MM.1S (cell line): ENCODE results near the gene FARSA.

ENCODE experiments used
- DNase-seq: peaks from one replicate; pipeline ENCODE4 v3.0.0-alpha.2; 2015
- H2AFZ ChIP-seq: fragments of 300-600 bp; sonication (generic); 2 replicates; pipeline ENCODE4 v1.6.0; 2016; ENCODE audit warnings: antibody characterized with exemption, low read length
- H3F3A ChIP-seq: fragments of 300-600 bp; sonication (generic); 2 replicates; pipeline ENCODE4 v1.6.1; 2016; ENCODE audit warnings: mild to moderate bottlenecking, antibody characterized with exemption, low read length, moderate library complexity, mixed read lengths; ENCODE audit not compliant: insufficient read depth
- H3K27ac ChIP-seq: fragments of 300-600 bp; sonication (generic); 2 replicates; pipeline ENCODE4 v1.5.1; 2016; ENCODE audit warnings: mild to moderate bottlenecking, low read length
- H3K27me3 ChIP-seq: fragments of 300-600 bp; sonication (generic); replicated peaks from 2 replicates; pipeline ENCODE4 v1.6.0; 2016; ENCODE audit warnings: low read length; ENCODE audit not compliant: insufficient read depth
- H3K36me3 ChIP-seq: fragments of 300-600 bp; sonication (generic); replicated peaks from 2 replicates; pipeline ENCODE4 v1.6.1; 2016; ENCODE audit warnings: mild to moderate bottlenecking, low read length, mixed read lengths; ENCODE audit not compliant: insufficient read depth
- H3K4me1 ChIP-seq: fragments of 300-600 bp; sonication (generic); 2 replicates; pipeline ENCODE4 v1.6.1; 2016; ENCODE audit warnings: low read length, mixed read lengths
- H3K4me2 ChIP-seq: fragments of 300-600 bp; sonication (generic); 2 replicates; pipeline ENCODE4 v1.6.0; 2016; ENCODE audit warnings: low read depth, low read length
- H3K4me3 ChIP-seq: fragments of 300-600 bp; sonication (generic); 2 replicates; pipeline ENCODE4 v1.5.1; 2016; ENCODE audit warnings: low read length, mixed read lengths
- H3K79me2 ChIP-seq: fragments of 300-600 bp; sonication (generic); 2 replicates; pipeline ENCODE4 v1.6.1; 2016; ENCODE audit warnings: mixed run types, low read length, mixed read lengths
- H3K9ac ChIP-seq: fragments of 300-600 bp; sonication (generic); 2 replicates; pipeline ENCODE4 v1.6.1; 2016; ENCODE audit warnings: low read length, mixed read lengths
- H3K9me2 ChIP-seq: fragments of 300-600 bp; sonication (generic); replicated peaks from 2 replicates; pipeline ENCODE4 v1.6.1; 2016; ENCODE audit warnings: mild to moderate bottlenecking, low read length, mixed read lengths; ENCODE audit not compliant: insufficient read depth
- H3K9me3 ChIP-seq: fragments of 300-600 bp; sonication (generic); replicated peaks from 2 replicates; pipeline ENCODE4 v1.6.1; 2016; ENCODE audit warnings: mild to moderate bottlenecking, low read length, mixed read lengths; ENCODE audit not compliant: insufficient read depth
- H4K20me1 ChIP-seq: fragments of 300-600 bp; sonication (generic); 2 replicates; pipeline ENCODE4 v1.6.1; 2016; ENCODE audit warnings: mild to moderate bottlenecking, low read length, moderate library complexity, mixed read lengths; ENCODE audit not compliant: insufficient read depth
- CTCF ChIP-seq: fragments of 300-600 bp; sonication (generic); IDR thresholded peaks from 2 replicates; pipeline ENCODE4 v1.5.1; 2016; ENCODE audit warnings: antibody characterized with exemption, low read length, mixed read lengths
- EZH2 ChIP-seq: fragments of 300-600 bp; sonication (generic); optimal IDR thresholded peaks from 2 replicates; pipeline ENCODE3; 2017; ENCODE audit warnings: low read depth, mild to moderate bottlenecking, antibody characterized with exemption, low read length, mixed read lengths
- EZH2phosphoT487 ChIP-seq: fragments of 300-600 bp; sonication (generic); IDR thresholded peaks from 2 replicates; pipeline ENCODE4 v1.6.1; 2018; ENCODE audit warnings: antibody characterized with exemption, low read length

FARSA gene

GRCh38 chr19:12948612-12949362, 15.3 kb upstream of the FARSA start:
- Histone ChIP-seq H3K27ac (no peak overlapping the region), H3K27me3 (no peaks in the 10 kb centered on the region), H3K4me3 (no peak overlapping the region), H2AFZ (no peak overlapping the region), H3K79me2 (peaks cover 67% of the 10 kb centered on the region), H3K9me2 (no peaks in the 10 kb centered on the region), H3K4me1 (peaks cover 7% of the 10 kb centered on the region), H4K20me1 (peaks cover 2% of the 10 kb centered on the region; the same call in 1 of the 2 replicates), H3K4me2 (no peak overlapping the region), H3F3A (peaks cover 40% of the 10 kb centered on the region), H3K9me3 (no peaks in the 10 kb centered on the region), H3K9ac (no peak overlapping the region), H3K36me3 (peaks cover 21% of the 10 kb centered on the region)
- no peak for TF ChIP-seq EZH2phosphoT487
- no peak for TF ChIP-seq CTCF
- no peak for DNase-seq

DNA sequence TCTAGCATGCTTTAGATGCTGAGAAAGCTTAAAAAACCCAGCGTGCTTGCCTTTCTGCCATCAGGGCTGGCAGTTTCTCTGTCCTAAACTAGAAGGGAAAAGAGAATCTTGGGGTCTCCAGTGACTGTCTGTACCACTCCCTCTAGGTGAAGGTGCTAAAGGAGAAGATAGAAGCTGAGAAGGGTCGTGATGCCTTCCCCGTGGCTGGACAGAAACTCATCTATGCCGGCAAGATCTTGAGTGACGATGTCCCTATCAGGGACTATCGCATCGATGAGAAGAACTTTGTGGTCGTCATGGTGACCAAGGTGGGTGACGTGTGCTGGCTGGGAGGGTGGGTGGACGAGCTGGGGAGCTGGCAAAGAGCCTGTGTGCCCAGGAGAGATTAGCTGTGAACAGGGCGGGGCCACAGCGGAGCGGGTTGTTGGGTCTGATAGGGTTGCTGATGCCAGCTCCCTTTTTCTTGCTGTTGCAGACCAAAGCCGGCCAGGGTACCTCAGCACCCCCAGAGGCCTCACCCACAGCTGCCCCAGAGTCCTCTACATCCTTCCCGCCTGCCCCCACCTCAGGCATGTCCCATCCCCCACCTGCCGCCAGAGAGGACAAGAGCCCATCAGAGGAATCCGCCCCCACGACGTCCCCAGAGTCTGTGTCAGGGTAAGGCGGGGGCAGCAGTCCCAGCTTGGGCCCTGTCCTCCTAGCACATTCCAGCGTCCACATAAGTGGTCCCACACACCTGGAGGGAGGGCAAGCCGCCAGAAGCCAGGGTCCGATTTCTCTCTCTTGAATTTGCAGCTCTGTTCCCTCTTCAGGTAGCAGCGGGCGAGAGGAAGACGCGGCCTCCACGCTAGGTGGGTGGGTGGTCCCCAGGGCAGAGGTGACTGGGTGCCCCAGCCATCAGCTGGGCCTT, 14.4 kb upstream of the FARSA start:
- H3K9me2 ChIP-seq = no peaks in the 10 kb centered on the region
- H3K27me3 ChIP-seq = no peaks in the 10 kb centered on the region
- no peak for TF ChIP-seq EZH2phosphoT487
- TF ChIP-seq CTCF = no peak
- no peak for TF ChIP-seq EZH2
- H3K4me2 ChIP-seq = no peak overlapping the region
- H3K4me3 ChIP-seq = no peak overlapping the region
- H3K9ac ChIP-seq = no peak overlapping the region
- H3K36me3 ChIP-seq = peaks cover 22% of the 10 kb centered on the region
- no peak overlapping the region for H3K27ac ChIP-seq
- H4K20me1 ChIP-seq = no peaks in the 10 kb centered on the region; the same call in 1 of the 2 replicates
- peaks cover 39% of the 10 kb centered on the region for H3F3A ChIP-seq
- H3K79me2 ChIP-seq = peaks cover 67% of the 10 kb centered on the region
- peaks cover 11% of the 10 kb centered on the region for H3K4me1 ChIP-seq
- H2AFZ ChIP-seq = no peak overlapping the region
- no peak for DNase-seq
- no peaks in the 10 kb centered on the region for H3K9me3 ChIP-seq

DNA sequence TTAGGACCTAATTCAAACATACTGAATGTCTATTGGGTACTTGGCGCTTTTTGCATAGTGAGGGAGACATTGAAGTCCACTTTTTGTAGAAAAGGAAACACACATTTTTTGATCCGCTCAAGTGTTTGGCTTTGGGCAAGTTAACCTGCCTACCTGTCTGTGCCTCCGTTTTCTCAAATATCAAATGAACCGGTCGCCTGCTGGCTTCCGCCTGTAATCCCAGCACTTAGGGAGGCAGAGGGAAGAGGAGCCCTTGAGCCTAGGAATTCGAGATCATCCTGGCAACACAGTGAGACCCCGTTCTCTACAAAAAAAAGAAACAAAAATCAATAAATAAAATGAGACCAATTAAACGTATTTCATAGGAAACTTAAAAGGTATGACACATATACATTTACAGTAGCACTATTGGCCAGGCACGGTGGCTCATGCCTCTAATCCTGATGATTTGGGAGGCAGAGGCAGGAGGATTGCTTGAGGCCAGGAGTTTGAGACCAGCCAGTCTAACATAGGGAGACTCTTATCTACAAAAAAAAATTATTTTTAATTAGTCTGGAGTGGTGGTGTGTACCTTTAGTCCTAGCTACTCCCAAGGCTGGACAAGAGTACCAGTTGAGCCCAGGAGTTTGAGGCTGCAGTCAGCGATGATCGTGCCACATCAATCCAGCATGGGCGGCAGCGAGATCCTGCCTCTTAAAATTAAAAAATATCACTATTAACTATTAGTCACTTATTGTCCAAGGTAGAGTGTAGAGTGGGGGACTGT, 13.4 kb upstream of the FARSA start:
- Histone ChIP-seq H3K4me1 (peaks cover 16% of the 10 kb centered on the region), H3F3A (peaks cover 44% of the 10 kb centered on the region), H4K20me1 (no peaks in the 10 kb centered on the region; the same call in 1 of the 2 replicates), H3K36me3 (peaks cover 20% of the 10 kb centered on the region), H3K9ac (peak overlapping the region; percentile 83), H3K27me3 (no peaks in the 10 kb centered on the region), H3K9me3 (no peaks in the 10 kb centered on the region), H3K79me2 (peaks cover 63% of the 10 kb centered on the region), H3K27ac (no peak overlapping the region), H3K9me2 (no peaks in the 10 kb centered on the region), H3K4me2 (peak overlapping the region; percentile 88), H2AFZ (no peak overlapping the region), H3K4me3 (peak overlapping the region; percentile 86)
- DNase-seq = no peak
- no peak for TF ChIP-seq EZH2
- TF ChIP-seq CTCF = no peak
- no peak for TF ChIP-seq EZH2phosphoT487
